Sciatic nerve (tissue), 2 donors: ENCODE results near the gene ACTN1. TPM values are rescaled to one million over a fixed set of nuclear protein-coding genes. Genes with fewer than 3 reads are reported as not detected.

Experiments used
- ATAC-seq: fragments of 200-7000 bp; cut with Tn5 transposase; one replicate; pipeline ENCODE4 v1.9.1; 2020; ENCODE audit warnings: mild to moderate bottlenecking, moderate library complexity
- DNase-seq: peaks from one replicate; pipeline ENCODE4 v3.0.0-alpha.2; 2020; ENCODE audit warnings: low spot score
- intact Hi-C: fragments of 100-400 bp; cut with DNase I; formaldehyde crosslinking; loops from one replicate; pipeline ENCODE4 v1.14.2; 2022
- total RNA-seq: library from RNA; stranded (reverse); fragmentation: NEBNext Ultra II Directional; extraction: Animal tissue kit (Norgen Biotek cat#: 25700); gene quantifications from one replicate; pipeline ENCODE4 v1.2.1, GENCODE V29; 2021
- donor health status: DM: no; HTN: no; CAD: no.
- donor health status: DM: no; HTN: no; CAD: no.

The ACTN1 gene
- total RNA-seq, 1 donor from 2014 or later = 216 TPM

DNA sequence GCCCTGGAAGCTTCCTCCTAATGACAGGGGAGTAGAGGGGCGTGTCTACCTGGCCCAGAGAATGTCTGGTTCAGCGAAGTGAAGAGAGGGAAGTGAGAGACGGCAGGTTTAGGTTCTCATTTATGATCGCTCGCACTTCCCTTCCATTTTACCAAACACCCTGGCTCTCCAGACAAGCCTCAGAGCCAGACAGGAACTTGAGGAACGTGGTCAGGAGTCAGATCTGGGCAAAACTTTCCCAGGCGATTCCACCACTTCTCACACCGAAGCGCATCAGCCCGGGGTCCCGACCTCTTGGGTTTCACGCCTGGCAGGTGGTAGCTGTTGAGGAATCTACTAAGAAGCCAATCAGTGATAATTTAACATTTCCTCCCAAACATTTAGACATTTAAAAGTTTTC is 21.3 kb downstream of the ACTN1 start:
- ATAC-seq (no peak), DNase-seq (no peak)
- intact Hi-C loops = no loop called here

DNA sequence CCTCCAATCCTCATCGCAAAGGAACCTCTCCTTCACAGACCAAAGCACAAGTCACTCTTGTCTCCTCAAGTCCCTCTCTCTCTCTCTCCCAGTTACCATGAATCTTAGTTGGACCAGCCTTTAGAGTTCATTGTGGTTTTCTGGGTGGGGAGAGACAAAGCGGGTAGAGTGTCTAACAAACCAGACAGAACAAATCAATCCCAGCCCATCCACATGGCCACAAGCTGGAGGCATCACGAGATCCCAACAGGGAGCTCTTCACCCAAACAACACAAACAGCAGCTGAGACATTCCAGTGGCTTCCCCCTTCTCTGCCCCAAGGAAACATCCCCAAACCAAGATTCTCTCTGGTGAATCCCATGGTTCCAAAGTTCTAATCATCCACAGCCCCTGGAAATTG is 22.4 kb downstream of the ACTN1 start:
- ATAC-seq (no peak), DNase-seq (no peak)
- intact Hi-C loops = no loop called here

DNA sequence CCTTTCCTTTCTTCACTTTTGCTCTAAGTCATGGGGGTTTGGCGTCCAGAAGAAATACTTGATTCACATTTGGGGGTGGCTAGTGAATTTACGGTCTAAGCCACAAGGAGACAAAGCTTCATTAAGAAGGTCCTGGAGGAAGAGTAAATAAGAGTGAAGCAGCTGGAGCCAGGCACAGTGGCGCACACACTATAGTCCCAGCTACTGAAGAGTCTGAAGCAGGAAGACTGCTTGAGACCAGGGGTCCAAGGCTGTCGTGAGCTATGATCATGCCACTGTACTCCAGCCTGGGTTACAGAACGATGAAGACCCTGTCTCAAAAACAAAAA is 23.3 kb downstream of the ACTN1 start:
- ATAC-seq (peak; percentile 0), DNase-seq (no peak)
- intact Hi-C loops = no loop called here

DNA sequence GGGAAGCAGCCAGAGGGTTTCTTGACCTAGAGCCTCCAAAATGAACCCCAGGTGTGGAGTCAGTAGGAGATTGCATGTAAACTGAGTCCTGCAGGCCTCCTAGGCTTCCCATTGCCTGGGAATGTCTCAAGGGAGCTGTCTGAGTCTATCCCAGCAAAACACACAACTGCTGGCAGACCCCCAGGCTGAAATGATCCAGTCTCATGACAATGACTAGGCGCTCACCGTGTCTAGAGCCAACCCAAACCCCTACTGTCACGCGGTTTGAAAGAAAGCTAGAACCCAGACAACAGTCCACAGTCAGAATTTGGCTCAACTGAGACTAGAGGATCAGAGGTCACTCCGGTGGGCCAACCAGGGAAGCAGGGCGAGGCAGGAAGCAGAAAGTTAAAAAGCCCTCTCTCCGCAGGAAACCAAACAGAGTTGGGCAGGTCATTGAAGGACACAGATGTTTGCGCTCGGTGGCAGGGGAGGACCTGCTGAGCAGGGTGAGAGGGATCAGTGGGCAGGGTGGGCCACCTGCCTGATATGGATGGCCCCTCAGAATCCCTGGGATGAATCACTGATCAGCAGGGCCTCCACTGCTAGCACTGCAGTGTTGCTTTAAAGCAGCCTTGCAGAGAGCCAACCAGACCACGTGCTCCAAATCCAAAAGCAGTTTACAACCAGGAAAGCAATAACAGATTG is 23.8 kb downstream of the ACTN1 start:
- intact Hi-C loops = no loop called here
- peak; percentile 70 for ATAC-seq
- peak; percentile 78 for DNase-seq

- ATAC-seq = no peak
- intact Hi-C loops = no loop called here
- DNase-seq = no peak
Observed at GRCh38 chr14:68953196-68953555, 25.9 kb downstream of the ACTN1 start.

DNA sequence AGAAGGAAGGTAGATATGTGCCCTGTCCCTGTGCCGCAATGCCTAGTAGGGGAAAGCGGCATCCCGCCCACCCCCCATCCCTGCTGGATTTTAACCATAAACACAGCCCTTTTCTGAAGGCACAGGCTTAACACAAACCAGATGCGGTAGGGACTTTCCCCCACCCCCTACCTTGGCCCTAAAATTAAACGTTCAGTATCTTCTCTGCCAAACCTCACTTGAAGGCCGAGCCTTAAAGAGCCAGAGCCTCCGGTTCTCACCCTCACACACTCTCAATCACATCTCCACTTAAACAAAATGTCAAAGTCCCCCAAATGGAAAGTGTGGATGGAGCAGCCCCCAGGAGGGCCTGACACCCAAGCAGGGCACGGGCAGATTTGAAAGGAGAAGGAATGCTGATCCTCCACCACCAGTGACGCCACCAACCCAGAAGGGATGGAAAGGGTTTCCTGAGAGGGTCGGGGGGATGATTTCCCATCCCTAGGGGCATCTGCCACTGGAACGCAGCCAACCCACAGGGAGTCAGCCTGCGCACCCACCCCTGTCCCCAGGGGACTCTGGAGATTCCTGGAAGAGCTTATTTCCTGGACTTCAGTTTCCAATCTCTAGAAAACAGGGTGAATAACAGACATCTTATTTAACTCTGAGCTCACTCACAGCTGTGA is 26.4 kb downstream of the ACTN1 start:
- ATAC-seq (peak; percentile 70), DNase-seq (peak; percentile 73)
- intact Hi-C loops = no loop called here

DNA sequence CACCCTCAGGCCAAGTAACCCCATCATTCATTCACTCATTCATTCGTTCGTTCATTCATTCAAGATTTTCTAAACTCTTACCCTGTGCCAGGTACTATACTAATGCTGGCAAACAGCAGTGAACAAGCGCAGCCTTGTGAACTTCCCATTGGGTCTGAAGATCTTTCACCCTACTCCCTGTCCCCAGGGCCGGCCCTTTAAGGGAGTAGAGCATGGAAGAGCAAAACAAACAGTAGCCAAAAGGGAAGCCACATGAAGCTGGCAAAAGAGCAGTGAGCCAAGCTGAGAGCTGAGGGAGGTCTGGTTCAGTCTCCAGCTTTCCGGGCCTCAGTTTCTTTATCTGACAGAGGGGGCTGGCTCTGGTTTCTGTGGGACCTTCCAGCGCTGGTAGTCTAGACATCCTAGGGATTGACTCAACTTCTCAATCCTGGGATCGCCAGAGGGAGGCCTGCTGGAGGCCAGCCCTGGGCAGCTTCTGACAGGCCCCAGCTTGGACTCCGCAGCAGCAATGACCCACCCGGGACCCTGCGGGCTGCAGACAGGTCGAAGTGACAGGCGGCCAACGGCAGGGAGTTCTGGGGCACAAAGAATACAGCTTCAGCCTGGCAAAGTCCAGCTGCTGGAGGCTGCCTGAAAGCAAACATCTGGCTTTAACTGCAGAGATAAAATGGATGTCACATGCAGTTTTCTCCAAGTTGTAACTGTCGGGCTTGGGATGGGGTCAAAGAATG is 27.1 kb downstream of the ACTN1 start:
- DNase-seq = no peak
- peak; percentile 1 for ATAC-seq
- intact Hi-C loops = no loop called here

DNA sequence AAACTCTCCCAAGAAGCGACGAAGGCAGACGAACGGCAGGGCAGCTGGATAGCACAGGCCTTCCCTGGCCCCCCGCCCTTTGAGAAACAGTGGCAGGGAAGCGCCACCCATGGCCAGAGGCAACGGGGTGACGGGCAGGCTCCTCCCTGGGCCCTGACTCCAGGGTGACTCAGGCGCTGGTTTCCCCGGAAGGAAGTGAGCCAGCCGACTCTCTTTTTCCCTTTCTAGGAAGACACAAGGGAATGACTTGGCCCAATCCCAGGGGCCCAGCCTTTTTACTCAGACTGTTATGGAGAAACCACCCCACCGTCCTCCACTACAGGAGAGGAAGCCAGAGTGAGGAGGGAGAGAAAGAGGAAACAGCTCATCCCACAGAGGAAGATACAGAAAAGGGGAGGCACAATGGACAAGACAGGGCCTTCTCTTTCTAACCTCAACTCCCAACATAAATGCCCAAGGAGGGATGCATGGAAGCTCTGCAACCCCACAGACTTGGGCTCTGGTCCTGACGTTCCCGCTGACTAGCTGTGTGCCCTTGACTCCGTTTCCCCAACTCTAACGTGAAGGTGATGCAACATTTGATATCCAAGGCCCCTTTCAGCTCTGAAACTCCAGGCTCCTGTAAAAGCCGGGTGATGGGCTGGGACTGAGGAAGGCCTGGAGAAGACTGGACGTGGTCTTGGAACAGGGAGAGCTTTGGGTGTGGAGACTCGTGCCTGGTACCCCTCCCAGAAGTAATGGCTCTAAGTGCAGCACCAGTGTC is 27.9 kb downstream of the ACTN1 start:
- ATAC-seq (peak; percentile 23), DNase-seq (peak; percentile 87)
- intact Hi-C loops = no loop called here

GRCh38 chr14:68950111-68950510 is 29.0 kb downstream of the ACTN1 start:
- intact Hi-C loops = no loop called here
- DNase-seq (no peak), ATAC-seq (no peak)

DNA sequence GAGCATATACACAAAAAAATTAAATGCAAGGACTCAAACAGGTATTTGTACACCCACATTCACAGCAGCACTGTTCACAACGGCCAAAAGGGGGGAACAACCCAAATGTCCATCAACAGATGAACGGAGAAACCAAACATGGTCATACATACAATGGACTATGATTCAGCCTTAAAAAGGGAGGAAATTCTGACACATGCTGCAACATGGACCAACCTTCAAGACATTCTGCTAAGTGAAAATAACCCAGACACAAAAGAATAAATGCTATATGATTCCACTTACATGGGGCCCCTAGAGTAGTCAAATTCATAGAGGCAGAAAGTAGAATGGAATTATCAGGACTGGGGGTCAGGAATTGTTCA is 29.5 kb downstream of the ACTN1 start:
- no peak for ATAC-seq
- intact Hi-C loops = no loop called here
- no peak for DNase-seq

DNA sequence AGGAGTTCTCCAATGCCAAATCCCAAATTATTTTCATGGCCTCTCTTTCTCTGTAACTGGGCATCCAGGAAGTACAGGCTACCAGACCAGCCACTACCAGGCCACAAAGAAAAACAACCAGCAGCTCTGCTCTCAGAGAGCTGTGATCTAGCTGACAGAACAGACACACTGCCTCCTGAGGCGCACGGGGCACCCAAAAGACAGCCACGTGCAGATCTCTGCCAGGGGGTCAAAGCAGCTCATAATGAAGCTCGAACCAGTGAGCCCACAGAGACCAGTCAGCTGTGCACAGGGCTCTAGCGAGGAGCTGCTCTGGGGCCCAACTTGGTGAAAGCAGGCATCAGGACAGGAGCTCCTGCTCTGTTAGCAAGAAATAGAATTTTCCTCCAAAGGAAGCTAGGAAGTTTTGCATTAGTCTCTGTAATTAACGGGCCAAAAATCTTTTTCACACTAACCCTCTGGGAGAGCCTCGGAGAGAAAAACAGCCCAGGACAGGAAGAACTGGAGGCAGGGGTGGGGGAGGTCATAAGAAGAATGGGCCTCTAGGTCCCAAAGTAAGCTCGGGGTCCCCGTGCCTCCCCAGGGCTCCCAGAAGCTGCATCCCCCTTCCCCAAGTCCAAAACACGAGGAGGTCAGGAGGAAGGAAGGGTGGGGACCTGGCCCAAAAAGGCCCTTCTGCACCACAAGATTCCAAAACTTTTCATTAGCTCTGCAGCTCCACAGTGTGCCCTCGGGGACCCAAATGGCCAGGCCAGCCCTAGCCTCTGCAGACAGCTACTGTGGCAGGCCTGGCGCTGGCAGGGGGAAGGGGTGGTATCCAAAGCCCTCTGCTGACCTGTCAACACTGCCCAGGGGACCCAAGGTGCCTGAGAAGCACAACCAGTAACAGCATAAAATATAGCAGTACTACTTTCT is 30.2 kb downstream of the ACTN1 start:
- peak; percentile 11 for ATAC-seq
- no peak for DNase-seq
- intact Hi-C loops = no loop called here

GRCh38 chr14:68947802-68948201 is 31.3 kb downstream of the ACTN1 start:
- intact Hi-C loops = no loop called here
- DNase-seq (peak; percentile 75), ATAC-seq (peak; percentile 72)

GRCh38 chr14:68946489-68946822 is 32.6 kb downstream of the ACTN1 start:
- DNase-seq (no peak), ATAC-seq (no peak)
- intact Hi-C loops = no loop called here

- no peak for DNase-seq
- no peak for ATAC-seq
- intact Hi-C loops = no loop called here
Observed at GRCh38 chr14:68945585-68946488, 33.3 kb downstream of the ACTN1 start.

DNA sequence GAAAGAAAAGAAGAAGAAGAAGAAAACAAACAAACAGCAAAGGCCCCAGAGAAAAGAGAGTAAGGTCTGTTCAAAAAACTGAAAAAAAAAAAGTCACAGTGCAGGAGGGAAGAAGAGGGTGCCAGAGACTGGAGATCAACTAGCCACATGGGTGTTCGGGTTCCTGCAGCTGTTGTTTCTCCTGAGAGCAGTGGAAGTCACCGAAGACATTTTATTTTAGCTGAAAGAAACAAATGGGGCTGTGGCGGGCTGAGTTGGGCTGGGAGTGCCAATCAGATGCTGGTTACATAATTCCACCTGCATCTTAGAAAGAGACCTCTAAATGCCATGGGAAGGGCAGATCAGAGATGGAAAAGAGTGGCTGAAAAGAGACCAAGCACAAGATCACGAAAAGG is 33.9 kb downstream of the ACTN1 start:
- ATAC-seq (no peak), DNase-seq (no peak)
- intact Hi-C loops = no loop called here

- intact Hi-C loops = no loop called here
- no peak for ATAC-seq
- DNase-seq = no peak
Observed at GRCh38 chr14:68944162-68944561, 34.9 kb downstream of the ACTN1 start.

DNA sequence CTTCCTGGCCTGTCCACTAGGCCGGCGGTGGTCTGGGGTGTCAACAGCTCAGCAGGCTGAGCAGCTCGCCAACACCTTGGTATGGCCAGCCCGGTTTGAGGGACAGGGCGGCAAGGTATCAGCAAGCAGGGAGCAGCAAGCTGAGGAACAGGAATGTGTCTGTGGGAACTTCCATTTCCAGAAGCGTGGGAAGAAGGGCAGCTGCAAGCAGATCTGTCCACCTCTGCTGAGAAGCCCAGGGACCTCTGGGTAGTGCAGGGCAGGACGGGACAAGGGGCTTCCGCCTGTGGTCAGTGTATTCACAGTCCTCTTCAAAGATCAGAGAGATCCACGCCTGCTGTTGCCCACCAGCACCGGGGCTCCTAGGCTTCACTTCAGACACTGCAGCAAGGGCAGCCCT is 36.0 kb downstream of the ACTN1 start:
- ATAC-seq (no peak), DNase-seq (no peak)
- intact Hi-C loops = no loop called here
